Activated naive CD8-positive, alpha-beta T cell treated with anti-CD3 and anti-CD28 coated beads, Interleukin-2, amount 50 U/mL, for 24 hours (primary cell): Measurements from ENCODE around the gene LRMDA.
"Not testable (repeated sequence)": the region's sequence is repeated elsewhere in the genome, so short reads cannot be mapped to it uniquely, and the experiment has no call there.

Experiments
- ATAC-seq: fragments of 150-1000 bp; cut with Tn5 transposase; one replicate; pipeline ENCODE4 v1.10.0; 2021
- DNase-seq: peaks from one replicate; pipeline ENCODE4 v3.0.0; 2021
- H3K27ac Mint-ChIP-seq: one replicate; pipeline ENCODE4 v1.8.0; 2021; ENCODE audit warnings: mild to moderate bottlenecking, mixed read lengths
- H3K27me3 Mint-ChIP-seq: one replicate; pipeline ENCODE4 v1.8.0; 2021; ENCODE audit warnings: mixed read lengths
- H3K36me3 Mint-ChIP-seq: one replicate; pipeline ENCODE4 v1.8.0; 2021; ENCODE audit warnings: low read depth, mixed read lengths
- H3K4me1 Mint-ChIP-seq: one replicate; pipeline ENCODE4 v1.8.0; 2021; ENCODE audit warnings: mixed read lengths
- H3K4me3 Mint-ChIP-seq: one replicate; pipeline ENCODE4 v1.8.0; 2021; ENCODE audit warnings: mild to moderate bottlenecking, moderate library complexity, mixed read lengths
- H3K9me3 Mint-ChIP-seq: one replicate; pipeline ENCODE4 v1.8.0; 2021; ENCODE audit warnings: mixed read lengths

LRMDA gene

GRCh38 chr10:76582531-76582930 lies 1151.1 kb downstream of the LRMDA start:
- Mint-ChIP-seq H3K9me3 (peaks cover 4% of the 10 kb centered on the region), H3K27me3 (no peaks in the 10 kb centered on the region), H3K4me3 (no peak overlapping the region), H3K27ac (no peak overlapping the region), H3K36me3 (no peaks in the 10 kb centered on the region), H3K4me1 (no peaks in the 10 kb centered on the region)
- ATAC-seq (no peak), DNase-seq (no peak)

- Mint-ChIP-seq H3K9me3 (no peaks in the 10 kb centered on the region), H3K27me3 (no peaks in the 10 kb centered on the region)
Observed at GRCh38 chr10:76583711-76584161, 1152.3 kb downstream of the LRMDA start.

GRCh38 chr10:76584466-76584865 lies 1153.0 kb downstream of the LRMDA start:
- not testable (repeated sequence) for H3K4me3 Mint-ChIP-seq, H3K9me3 Mint-ChIP-seq, H3K27me3 Mint-ChIP-seq, H3K36me3 Mint-ChIP-seq, ATAC-seq, DNase-seq, H3K27ac Mint-ChIP-seq, H3K4me1 Mint-ChIP-seq

More at GRCh38 chr10:76583711-76584161, 1152.3 kb downstream of the LRMDA start:
- Mint-ChIP-seq H3K36me3 (no peaks in the 10 kb centered on the region), H3K4me3 (no peak overlapping the region), H3K4me1 (no peaks in the 10 kb centered on the region), H3K27ac (no peak overlapping the region)
- DNase-seq = no peak
- ATAC-seq = no peak
